ENCODE results near the gene GPC6. TPM values are rescaled to one million over a fixed set of nuclear protein-coding genes. Genes with fewer than 3 reads are reported as not detected.

Gene GPC6
- total and polyA plus RNA-seq, 2 donors (not counting 3 experiments of a cell fraction or from before 2014, with no cell fraction given): 0.01 TPM; not detected in 1

DNA sequence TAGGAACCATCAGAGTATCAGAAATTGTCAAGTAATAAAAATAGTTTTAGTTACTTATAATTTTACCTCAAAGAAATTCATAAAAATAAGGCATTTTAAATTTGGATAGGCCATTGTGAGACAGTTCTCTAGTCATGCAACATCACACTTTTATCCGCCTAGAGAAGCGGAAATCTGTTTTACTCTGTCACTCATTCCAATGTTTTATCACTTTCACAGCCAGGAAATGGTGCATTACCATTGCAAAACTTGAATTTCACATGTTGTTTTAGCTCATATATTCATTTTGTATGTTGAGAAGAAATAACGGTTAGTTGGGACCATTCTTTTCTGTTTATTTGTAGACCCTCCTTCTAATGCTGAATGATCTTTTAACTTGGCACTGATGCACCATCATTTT, 427.2 kb downstream of the GPC6 start:
- Histone ChIP-seq H3K9me1 (replicated peaks; ENCODE audit: control insufficient read depth, extremely low read depth, insufficient read depth, low read length) (no peaks in the 10 kb centered on the region), H3K79me2 (ENCODE audit: control insufficient read depth, insufficient read depth, low read length) (no peaks in the 10 kb centered on the region), H3K9ac (replicated peaks; ENCODE audit: extremely low read depth, insufficient read depth, low read length) (no peak overlapping the region), H3K27ac (ENCODE audit: insufficient read depth, low read depth, low read length) (no peak overlapping the region), H3K4me2 (ENCODE audit: insufficient read depth, low read length) (no peak overlapping the region), H3K4me1 (ENCODE audit: control insufficient read depth, extremely low read depth, insufficient read depth, low read length) (no peaks in the 10 kb centered on the region), H4K20me1 (replicated peaks; ENCODE audit: control insufficient read depth, extremely low read depth, insufficient read depth, low read length) (no peaks in the 10 kb centered on the region), H2AFZ (ENCODE audit: low read depth, low read length) (no peak overlapping the region), H3K9me3 (replicated peaks; ENCODE audit: control insufficient read depth, insufficient read depth, low read length) (peaks cover 2% of the 10 kb centered on the region), H3K4me3 (replicated peaks in 1 of 3; ENCODE audit: insufficient read depth in 1 of 3, low read depth in 1 of 3, low read length in 3 of 3) (no peak overlapping the region), H3K36me3 (ENCODE audit: control insufficient read depth in 2 of 2, extremely low read depth in 1 of 2, insufficient read depth in 2 of 2, low read length in 2 of 2) (no peaks in the 10 kb centered on the region), H3K27me3 (ENCODE audit: control insufficient read depth in 2 of 2, insufficient read depth in 2 of 2, low read length in 2 of 2) (no peaks in the 10 kb centered on the region)
- DNase-seq (ENCODE audit: low read depth, low spot score): no peak
- intact Hi-C loops (cut with micrococcal nuclease): no loop called here
- no TSS peak for BruUV-seq (replicated peaks)
- dilution Hi-C loops (cut with MboI; ENCODE audit: extremely low pct_ligation_motif_present, low sequenced_read_pairs): no loop called here
- ChIA-PET CTCF (no interaction called here), POLR2A (no interaction called here)
- TF ChIP-seq EZH2 (IDR thresholded peaks at IDR 0.05; ENCODE audit: borderline replicate concordance, low read depth, low read length, severe bottlenecking) (no peak), POLR2AphosphoS5 (IDR thresholded peaks at IDR 0.05; ENCODE audit: insufficient read depth, low read depth, low read length) (no peak), MYC (IDR thresholded peaks at IDR 0.05; ENCODE audit: low read depth, low read length) (no peak), POLR2A (IDR thresholded peaks at IDR 0.05; ENCODE audit: low read depth, low read length) (no peak), GATA2 (IDR thresholded peaks at IDR 0.05; ENCODE audit: insufficient read depth, insufficient read length, low read depth, low read length) (no peak), JUN (IDR thresholded peaks at IDR 0.05; ENCODE audit: borderline replicate concordance, insufficient read depth, insufficient read length, low read depth) (no peak), FOS (IDR thresholded peaks at IDR 0.05; ENCODE audit: borderline replicate concordance, insufficient read depth, low read length) (no peak)
- TF ChIP-seq, protein P1, sequence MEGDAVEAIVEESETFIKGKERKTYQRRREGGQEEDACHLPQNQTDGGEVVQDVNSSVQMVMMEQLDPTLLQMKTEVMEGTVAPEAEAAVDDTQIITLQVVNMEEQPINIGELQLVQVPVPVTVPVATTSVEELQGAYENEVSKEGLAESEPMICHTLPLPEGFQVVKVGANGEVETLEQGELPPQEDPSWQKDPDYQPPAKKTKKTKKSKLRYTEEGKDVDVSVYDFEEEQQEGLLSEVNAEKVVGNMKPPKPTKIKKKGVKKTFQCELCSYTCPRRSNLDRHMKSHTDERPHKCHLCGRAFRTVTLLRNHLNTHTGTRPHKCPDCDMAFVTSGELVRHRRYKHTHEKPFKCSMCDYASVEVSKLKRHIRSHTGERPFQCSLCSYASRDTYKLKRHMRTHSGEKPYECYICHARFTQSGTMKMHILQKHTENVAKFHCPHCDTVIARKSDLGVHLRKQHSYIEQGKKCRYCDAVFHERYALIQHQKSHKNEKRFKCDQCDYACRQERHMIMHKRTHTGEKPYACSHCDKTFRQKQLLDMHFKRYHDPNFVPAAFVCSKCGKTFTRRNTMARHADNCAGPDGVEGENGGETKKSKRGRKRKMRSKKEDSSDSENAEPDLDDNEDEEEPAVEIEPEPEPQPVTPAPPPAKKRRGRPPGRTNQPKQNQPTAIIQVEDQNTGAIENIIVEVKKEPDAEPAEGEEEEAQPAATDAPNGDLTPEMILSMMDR (IDR thresholded peaks at IDR 0.05; ENCODE audit: extremely low read depth in 1 of 2, insufficient read depth in 1 of 2, low read depth in 1 of 2, low read length in 2 of 2): no peak
- TF ChIP-seq, protein P2, sequence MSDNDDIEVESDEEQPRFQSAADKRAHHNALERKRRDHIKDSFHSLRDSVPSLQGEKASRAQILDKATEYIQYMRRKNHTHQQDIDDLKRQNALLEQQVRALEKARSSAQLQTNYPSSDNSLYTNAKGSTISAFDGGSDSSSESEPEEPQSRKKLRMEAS (IDR thresholded peaks at IDR 0.05; ENCODE audit: insufficient read depth, insufficient read length): no peak
- no peak for FAIRE-seq

All from endothelial cell of umbilical vein (primary cell).